C4-2B (cell line): ENCODE results near the gene C19orf12.

ENCODE experiments used
- ZFX ChIP-seq: fragments of 450-650 bp; IDR thresholded peaks from 2 replicates; pipeline ENCODE4 v1.6.1; 2017
- TF ChIP-seq, protein P1 (sequence below): fragments of 450-650 bp; conservative IDR thresholded peaks from 2 replicates; pipeline ENCODE4 v1.5.1; 2017; ENCODE audit warnings: mild to moderate bottlenecking

DNA sequence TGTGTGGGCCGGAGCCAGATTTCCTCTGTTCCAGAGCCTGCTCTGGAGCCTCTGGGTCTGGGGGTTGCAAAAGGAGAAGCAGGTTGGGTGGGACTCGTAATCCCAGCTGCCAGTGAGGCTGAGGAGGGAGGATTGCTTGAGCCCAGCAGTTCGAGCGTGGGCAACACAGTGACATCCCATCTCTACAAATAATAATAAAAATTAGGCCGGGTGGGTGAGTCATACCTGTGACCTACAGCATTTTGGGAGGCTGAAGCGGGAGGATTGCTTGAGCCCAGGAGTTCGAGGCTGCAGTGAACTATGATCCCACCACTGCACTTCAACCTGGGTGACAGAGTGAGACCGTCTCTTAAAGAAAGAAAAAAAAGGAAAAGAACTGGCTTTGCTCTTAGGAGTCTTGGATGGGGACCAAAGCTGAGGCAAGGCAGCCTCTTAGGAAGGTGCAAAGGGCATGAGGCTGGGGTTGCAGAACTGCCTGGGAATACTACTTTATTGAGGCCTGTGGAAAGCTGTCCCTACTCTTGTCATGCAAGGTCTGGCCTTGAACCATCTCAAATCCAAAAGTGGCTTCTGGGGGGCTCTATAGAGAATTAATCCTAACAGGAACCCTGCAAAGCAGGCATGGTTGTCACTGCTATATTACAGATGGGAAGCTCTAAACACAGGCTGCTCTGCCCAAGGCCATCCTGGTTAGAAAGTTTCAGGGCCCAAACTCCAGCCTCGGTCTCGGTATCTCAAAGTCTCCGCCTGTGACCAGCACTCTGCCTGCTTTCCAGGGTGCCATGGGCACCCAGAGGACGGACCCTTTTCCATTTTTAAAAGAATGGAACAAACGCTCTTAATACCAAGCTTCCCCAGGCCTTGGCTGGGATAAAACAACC lies 880 bp upstream of the C19orf12 start:
- TF ChIP-seq, protein P1, sequence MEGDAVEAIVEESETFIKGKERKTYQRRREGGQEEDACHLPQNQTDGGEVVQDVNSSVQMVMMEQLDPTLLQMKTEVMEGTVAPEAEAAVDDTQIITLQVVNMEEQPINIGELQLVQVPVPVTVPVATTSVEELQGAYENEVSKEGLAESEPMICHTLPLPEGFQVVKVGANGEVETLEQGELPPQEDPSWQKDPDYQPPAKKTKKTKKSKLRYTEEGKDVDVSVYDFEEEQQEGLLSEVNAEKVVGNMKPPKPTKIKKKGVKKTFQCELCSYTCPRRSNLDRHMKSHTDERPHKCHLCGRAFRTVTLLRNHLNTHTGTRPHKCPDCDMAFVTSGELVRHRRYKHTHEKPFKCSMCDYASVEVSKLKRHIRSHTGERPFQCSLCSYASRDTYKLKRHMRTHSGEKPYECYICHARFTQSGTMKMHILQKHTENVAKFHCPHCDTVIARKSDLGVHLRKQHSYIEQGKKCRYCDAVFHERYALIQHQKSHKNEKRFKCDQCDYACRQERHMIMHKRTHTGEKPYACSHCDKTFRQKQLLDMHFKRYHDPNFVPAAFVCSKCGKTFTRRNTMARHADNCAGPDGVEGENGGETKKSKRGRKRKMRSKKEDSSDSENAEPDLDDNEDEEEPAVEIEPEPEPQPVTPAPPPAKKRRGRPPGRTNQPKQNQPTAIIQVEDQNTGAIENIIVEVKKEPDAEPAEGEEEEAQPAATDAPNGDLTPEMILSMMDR: no peak
- no peak for TF ChIP-seq ZFX
